Stimulated activated CD4-positive, alpha-beta T cell treated with anti-CD3 and anti-CD28 coated beads, Interleukin-2, amount 100 ng/mL, for 4 hours (primary cell): ENCODE data around the gene LDLRAD4.
"Not testable (repeated sequence)": the region's sequence is repeated elsewhere in the genome, so short reads cannot be mapped to it uniquely, and the experiment has no call there.

Experiments used
- DNase-seq: peaks from one replicate; pipeline ENCODE4 v3.0.0-alpha.2; 2020; ENCODE audit warnings: low read depth

Gene LDLRAD4

DNA sequence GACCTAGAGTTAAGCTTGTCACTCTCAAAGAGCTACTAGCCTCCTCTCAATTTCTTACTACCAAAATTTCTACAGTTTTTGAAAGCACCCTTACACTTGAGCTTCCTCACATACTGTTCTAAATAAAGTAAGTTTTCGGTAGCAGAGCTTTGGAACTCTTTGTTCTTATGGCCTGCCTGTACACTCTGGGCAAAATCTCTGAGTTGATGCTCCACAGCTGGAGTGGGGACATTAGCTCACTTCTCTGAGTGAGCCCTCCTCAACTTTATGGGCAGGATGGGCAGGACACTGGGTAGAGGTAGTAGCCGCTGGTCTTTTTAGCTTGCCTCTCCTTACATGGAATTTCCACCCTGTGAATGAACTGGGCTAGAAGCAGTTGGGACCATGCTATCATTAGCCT is 380.0 kb downstream of the LDLRAD4 start:
- no peak for DNase-seq

DNA sequence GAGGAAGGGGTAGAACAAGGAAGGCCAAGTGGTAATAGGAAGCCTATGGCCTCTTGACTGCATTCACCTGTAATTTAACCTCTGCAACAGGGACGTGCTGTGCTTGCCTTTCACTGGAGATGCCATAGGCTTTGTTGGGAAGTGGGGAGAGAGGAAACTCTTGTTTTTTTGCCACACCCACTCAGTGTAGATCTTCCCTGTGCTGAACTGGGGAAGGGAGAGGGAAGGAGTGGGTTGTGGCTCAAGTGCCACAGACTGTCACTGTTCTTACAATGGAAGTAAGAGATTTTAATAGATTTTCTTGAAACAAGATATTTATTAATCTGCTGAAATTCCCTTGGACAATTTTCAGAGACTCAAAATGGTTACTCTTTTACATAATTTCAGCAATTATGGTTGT is 380.5 kb downstream of the LDLRAD4 start:
- DNase-seq: no peak

GRCh38 chr18:13603304-13604019 is 384.9 kb downstream of the LDLRAD4 start:
- no peak for DNase-seq

- DNase-seq: no peak
Observed at GRCh38 chr18:13604786-13605185, 386.2 kb downstream of the LDLRAD4 start.

- DNase-seq: no peak
Observed at GRCh38 chr18:13605477-13605876, 386.9 kb downstream of the LDLRAD4 start.

GRCh38 chr18:13605901-13606300 is 387.3 kb downstream of the LDLRAD4 start:
- no peak for DNase-seq

GRCh38 chr18:13606604-13607254 is 388.2 kb downstream of the LDLRAD4 start:
- no peak for DNase-seq

- not testable (repeated sequence) for DNase-seq
Observed at GRCh38 chr18:13608024-13608562, 389.5 kb downstream of the LDLRAD4 start.

GRCh38 chr18:13608791-13609532 is 390.4 kb downstream of the LDLRAD4 start:
- DNase-seq: no peak

DNA sequence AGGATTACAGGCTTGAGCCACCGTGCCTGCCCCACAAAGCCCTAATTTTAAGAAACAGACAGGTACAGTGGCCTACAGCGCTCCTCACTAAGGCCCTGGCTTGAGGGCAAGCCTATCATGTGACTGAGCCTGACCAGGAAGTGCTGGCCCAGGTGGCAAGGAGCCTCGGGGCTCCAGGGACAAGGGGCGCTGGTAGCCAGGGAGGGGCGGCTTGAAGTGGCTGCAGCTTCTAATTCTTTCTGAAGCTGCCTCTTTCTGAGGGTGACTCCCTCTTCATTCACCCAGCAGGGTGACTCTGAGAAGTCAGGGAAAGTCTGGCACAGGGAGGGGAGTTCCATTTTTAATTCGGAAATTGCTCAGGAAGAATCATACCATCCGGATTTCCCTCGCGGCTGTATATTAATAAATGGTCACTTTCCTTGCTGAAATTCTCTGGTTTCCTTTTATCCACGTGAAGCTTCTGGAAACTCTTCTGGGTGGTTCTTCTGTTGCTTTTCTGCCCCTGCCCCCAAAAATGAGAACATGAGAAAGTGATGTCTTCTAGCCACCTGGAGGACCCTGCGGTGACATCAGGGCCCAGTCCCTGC is 392.1 kb downstream of the LDLRAD4 start:
- DNase-seq: no peak

DNA sequence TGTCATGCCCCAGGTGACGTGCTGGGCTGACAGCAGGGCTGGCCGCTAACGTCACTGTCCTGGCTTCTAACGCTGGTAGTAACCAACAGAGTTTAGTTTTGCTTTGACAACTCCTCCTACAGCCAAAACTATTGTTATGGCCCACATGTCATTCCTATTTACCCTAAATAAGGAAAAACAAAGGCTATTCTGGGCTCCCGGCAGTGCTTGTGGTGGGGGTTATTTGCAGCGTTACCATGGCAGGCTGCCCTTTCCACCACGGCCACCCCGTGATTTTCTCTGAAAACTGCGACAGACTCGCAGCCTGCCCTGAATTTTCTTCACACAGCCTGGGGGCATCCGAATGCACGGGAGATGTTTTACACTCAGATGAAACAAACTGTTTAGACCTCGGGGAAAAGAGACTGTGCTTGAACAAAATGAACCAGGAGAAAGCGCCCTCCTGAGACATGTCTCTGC is 392.6 kb downstream of the LDLRAD4 start:
- DNase-seq: no peak

GRCh38 chr18:13611601-13612195 is 393.1 kb downstream of the LDLRAD4 start:
- DNase-seq: no peak

- peak; percentile 37 for DNase-seq
Observed at GRCh38 chr18:13612196-13612997, 393.8 kb downstream of the LDLRAD4 start.

DNA sequence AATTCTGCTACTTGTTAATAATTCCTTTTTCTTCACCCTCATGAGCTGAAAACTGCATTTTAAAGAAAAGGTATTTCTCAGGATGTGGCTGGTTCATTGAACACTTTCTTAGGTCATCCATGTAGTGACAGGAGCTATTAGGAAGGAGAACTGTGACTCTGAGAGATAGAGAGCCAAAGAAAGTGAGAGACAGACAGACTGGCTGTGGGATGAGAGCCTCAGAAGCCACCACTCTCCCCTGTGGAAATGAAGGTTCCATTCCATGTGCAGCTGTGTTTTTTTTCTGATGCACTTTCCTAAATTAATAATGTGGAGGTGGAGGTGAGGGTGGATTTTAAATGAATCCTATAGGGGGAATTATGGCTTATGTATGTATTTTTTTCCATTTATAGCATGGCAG is 394.5 kb downstream of the LDLRAD4 start:
- DNase-seq: no peak

DNA sequence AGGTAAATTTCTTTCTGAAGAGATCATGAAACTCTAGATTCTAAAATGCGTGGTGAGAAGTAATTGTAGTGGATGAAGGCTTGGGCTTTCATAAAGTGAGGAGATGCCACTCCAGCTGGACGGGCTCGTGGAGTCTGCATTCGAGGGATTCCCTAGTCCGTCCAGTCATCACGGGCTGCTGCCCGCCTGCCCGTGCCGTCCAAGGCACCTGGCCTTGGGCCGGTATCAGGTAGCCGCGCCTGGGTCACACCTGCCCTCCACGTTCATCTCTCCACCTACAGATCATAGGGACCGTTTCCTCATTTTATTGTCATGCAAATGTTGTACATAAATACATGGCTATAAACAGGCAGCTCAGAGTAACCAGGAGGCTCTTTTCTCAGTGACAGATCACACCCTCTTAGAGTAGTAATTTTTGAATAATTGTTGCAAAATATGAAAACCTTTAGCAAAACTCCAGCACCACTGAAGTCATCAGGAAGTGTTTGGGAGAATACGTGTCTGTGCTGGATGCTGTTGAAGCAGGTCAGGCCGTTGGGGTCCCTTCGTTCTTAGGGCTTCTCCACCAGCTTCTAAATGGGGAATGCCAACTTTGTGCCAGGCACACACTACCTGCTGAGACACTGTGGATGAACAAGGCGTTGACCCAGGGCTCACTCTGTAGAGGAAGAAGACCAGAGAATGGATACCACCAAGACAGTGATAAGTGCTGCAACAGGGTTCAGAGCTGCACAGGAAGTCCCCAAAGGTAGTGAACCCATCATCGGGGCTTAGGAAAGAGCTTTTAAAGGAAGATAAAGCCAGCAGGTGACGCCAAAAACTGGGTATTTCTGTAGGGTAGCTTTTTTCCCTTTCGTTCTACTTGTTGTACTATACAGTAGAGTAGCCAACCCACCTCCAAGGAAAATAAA is 395.3 kb downstream of the LDLRAD4 start:
- DNase-seq: no peak

- DNase-seq: no peak
Observed at GRCh38 chr18:13614641-13615288, 396.2 kb downstream of the LDLRAD4 start.

DNA sequence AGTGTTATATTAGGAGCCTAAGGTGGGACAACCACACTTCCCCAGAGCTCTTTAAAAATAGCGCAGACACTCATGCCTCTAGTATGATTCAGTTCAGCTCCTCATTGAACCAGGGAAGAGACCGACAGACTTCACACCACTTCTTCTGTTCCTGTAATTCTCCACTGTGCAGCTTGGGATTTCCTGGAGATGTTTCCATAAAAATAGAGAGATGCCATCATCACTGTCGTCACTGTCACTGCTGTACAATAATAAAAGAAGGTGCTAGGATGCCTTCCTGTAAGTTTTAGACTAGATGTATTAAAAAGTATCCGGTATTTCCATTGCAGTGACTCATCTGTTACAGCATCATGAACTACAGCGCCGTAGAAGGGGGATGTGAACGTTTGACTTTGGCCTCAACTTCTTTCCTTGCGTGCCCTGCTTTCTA is 396.9 kb downstream of the LDLRAD4 start:
- DNase-seq: no peak

- DNase-seq: no peak
Observed at GRCh38 chr18:13616041-13616440, 397.5 kb downstream of the LDLRAD4 start.

GRCh38 chr18:13616525-13617035 is 398.0 kb downstream of the LDLRAD4 start:
- no peak for DNase-seq
